Umbilical cord (tissue), 2 donors: ENCODE data around the gene LOX. TPM values are rescaled to one million over a fixed set of nuclear protein-coding genes. Genes with fewer than 3 reads are reported as not detected.

Experiments
- DNase-seq: peaks from one replicate; pipeline ENCODE4 v3.0.0-alpha.2; 2015; ENCODE audit warnings: low spot score
- total RNA-seq: library from RNA; depleted of rRNA; stranded (reverse); fragments of >200 nt; gene quantifications from one replicate; pipeline ENCODE4 v1.2.3, GENCODE V29; 2014; ENCODE audit warnings: low replicate concordance; ENCODE audit not compliant: insufficient read depth

Gene LOX
- total RNA-seq, 1 donor from 2014 or later, result 303 TPM

DNA sequence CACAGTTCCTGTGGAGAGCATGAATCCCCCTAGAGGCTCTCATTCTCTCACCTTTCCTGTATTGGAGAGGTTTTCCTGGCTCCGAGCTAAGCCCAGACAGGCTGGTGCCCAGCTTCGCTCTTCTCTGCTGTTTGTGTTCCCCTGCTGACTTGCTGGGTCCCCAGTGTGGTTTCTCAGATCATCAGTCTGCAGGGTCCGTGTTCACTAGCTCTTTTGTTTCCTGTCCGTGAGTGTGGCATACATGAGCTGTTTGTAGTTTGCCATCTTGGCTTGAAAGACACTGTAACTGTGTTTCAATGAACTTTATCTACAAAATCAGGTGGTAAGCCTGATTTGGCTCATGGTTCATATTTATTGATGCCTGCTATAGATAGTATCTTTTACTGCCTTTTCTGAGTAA lies 23.8 kb downstream of the LOX start:
- no peak for DNase-seq

DNA sequence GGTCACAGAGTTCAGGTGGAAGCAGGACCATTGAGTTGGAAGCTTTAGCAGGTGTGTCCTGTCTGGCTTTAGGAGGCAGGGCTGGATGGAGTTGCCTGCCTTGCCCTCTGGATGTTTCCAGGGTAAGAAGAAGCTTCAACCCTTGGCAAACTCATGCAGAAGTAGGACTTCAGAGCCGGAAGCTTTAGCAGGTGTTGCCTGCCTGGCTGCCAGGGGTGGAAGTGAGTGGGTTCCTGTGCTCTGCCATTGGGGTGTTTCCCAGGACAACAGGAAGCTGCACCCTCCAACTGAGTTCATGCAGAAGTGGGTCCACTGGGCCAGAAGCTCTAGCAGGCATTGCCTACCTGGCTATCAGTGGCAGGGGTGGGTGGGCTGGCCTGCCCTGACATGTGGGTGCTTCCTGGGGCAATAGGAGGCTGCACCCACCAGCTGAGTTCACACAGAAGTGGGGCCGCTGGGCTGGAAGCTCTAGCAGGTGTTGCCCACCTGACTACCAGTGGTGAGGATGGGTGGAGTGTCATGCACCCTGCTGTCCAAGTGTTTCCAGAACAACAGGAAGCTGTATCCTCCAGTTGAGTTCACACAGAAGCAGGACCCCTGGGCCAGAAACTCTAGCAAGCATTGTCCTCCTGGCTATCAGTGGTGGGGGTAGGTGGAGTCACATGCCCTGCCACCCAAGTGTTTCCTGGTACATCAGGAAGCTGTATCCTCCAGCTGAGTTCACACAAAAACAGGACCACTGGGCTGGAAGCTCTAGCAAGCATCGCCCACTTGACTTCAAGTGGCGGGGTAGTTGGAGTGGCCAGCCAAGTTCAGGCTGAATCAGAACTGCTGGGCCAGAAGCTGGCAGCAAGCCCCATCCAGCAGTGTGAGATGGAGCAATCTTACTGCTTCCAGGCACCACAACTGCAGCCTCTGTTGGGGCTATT lies 24.6 kb downstream of the LOX start:
- DNase-seq, result no peak

DNA sequence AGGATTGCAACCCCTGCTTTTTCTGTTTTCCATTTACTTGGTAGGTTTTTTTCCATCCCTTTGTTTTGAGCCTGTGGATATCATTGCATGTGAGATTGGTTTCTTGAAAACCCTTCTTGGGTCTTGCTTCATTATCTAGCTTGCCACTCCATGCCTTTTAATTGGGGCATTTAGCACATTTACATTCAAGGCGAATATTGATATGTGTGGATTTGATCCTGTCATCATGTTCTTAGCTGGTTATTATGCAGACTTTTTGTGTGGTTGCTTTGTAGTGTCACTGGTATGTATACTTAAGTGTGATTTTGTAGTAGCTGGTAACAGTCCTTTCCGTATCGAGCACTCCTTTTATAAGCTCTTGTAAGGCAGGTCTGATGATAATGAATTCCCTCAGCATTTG lies 26.5 kb downstream of the LOX start:
- DNase-seq, result no peak

GRCh38 chr5:122050959-122051358 lies 27.1 kb downstream of the LOX start:
- DNase-seq, result no peak

DNA sequence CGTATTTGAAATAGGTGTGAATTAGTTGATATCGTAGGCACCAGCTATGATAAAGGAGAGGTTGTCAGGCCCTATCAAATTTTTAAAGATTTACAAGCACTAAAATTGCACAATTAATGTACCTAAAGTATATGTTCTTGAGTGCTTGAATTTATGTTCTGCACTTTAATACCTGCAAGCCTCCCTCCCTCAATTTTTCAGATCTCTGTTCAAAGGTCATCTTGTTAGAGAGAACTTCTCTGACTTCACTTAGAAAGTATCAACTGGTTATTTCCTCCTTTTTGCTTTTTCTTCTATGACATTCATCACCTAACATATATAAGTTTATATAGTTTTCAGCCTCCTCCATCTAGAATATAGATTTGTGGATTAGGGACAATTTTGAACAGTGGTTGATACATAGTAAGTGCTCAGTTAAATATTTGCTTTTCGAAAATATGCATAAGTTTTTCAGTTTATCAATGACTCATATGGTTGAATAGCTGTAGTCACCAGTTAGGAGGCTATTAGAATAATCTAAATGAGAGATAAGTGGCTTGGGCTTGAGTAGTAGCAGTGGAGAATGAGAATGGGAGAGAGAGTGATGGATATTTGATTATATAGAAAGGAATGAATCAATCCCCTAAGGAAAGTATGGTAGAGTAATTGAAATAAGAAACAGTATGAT lies 37.3 kb downstream of the LOX start:
- no peak for DNase-seq

GRCh38 chr5:122036326-122036725 lies 41.7 kb downstream of the LOX start:
- no peak for DNase-seq

DNA sequence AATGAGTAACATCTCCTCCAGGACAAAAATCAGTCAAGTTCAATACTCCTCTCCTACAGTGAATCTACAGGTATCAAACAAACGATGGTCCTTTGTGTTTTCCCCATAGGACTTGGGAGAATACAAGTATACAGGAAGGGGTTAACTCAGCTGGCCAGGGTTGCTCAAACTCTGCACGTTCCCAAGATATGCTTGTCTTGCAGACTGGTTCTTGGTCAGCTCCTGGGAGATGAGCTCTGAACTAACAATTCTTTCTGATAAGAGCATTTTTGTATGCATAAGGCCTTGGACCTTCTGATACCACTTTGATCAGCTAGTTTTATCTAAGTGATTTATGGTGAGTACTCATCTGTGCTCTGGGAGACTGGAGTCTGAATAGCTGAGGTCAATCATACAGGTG lies 42.1 kb downstream of the LOX start:
- DNase-seq, result no peak

GRCh38 chr5:122031836-122032235 lies 46.2 kb downstream of the LOX start:
- DNase-seq, result no peak

GRCh38 chr5:122030251-122030650 lies 47.8 kb downstream of the LOX start:
- no peak for DNase-seq

DNA sequence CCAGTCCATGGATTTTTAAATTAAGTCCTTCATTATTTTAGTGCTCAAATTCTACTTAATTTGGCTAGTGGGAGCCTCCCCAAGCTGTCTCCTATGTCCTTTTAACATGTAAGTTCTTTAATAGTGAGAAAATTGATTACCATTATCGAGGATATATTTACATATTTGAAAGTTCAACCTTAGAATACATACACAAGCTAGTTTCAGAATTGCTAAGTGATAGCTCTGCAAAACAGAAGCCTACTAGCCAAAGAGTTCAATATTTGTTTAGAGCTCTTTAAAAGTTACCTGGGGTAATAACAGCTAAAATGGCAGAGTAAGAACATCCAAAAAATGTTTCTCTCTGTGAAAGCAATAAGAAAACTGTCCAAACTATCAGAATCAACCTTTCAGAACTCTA lies 48.2 kb downstream of the LOX start:
- DNase-seq, result no peak

- DNase-seq, result no peak
These were observed 55.1 kb downstream of the LOX start for GRCh38 chr5:122022966-122023365.

- no peak for DNase-seq
These were observed 58.0 kb downstream of the LOX start for GRCh38 chr5:122019919-122020590.

- no peak for DNase-seq
These were observed 62.6 kb downstream of the LOX start for GRCh38 chr5:122015471-122015870.

- no peak for DNase-seq
These were observed 63.7 kb downstream of the LOX start for GRCh38 chr5:122014236-122014935.

Other genes starting within 250 kb of the LOX start
- gene FTMT, start 226.4 kb downstream of the LOX start, total RNA-seq, result 8.9 TPM
- gene SRFBP1, start 116.3 kb downstream of the LOX start, total RNA-seq, result 12.0 TPM
- 2.6 TPM for gene ZNF474, start 51.3 kb upstream of the LOX start, total RNA-seq
- 11.6 TPM for gene SNCAIP, start 234.0 kb upstream of the LOX start, total RNA-seq